ENCODE results near the gene DCDC2.
"Not testable (repeated sequence)": the region's sequence is repeated elsewhere in the genome, so short reads cannot be mapped to it uniquely, and the experiment has no call there.

The DCDC2 gene

DNA sequence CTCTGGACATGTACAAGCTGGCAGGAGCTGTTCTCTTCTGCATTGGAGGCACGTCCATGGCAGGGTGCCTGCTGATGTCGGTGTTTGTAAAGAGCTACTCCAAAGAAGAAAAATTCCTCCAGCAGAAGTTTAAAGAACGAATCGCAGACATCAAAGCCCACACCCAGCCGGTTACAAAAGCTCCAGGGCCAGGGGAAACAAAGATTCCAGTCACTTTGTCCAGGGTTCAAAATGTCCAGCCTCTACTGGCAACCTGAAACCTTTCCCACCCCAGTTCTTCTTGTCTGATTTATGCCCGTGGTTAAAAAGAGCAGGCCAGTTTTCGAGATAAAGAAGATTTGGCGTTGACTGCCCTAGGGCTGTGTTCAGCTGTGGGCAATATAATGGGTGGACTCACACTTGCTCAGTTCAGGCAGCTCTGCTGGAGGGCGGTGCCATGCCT is 212.1 kb downstream of the DCDC2 start:
- no peak overlapping the region for H3K9ac ChIP-seq (ENCODE audit: low read length in 5 of 5)
- no peak overlapping the region for H3K27ac ChIP-seq (ENCODE audit: low read depth, low read length)
- peaks cover 0 to under 1% (median 0%) of the 10 kb centered on the region in 5 donors for H3K9me3 ChIP-seq (ENCODE audit: control insufficient read depth in 5 of 5, low read length in 5 of 5)
- H3K27me3 ChIP-seq (ENCODE audit: control insufficient read depth in 5 of 5, insufficient read depth in 4 of 5, low read length in 5 of 5), result peaks cover 0 to 3% (median 0%) of the 10 kb centered on the region in 5 donors
- no peaks in the 10 kb centered on the region for H3K36me3 ChIP-seq (ENCODE audit: control insufficient read depth in 5 of 5, insufficient read depth in 5 of 5, low read length in 5 of 5)
- no peak overlapping the region for H3K4me3 ChIP-seq (ENCODE audit: low read depth in 1 of 5, low read length in 5 of 5)
- H3K4me1 ChIP-seq (ENCODE audit: control insufficient read depth in 5 of 5, insufficient read depth in 5 of 5, low read length in 5 of 5), result peaks cover 0 to 3% (median 0%) of the 10 kb centered on the region in 5 donors

DNA sequence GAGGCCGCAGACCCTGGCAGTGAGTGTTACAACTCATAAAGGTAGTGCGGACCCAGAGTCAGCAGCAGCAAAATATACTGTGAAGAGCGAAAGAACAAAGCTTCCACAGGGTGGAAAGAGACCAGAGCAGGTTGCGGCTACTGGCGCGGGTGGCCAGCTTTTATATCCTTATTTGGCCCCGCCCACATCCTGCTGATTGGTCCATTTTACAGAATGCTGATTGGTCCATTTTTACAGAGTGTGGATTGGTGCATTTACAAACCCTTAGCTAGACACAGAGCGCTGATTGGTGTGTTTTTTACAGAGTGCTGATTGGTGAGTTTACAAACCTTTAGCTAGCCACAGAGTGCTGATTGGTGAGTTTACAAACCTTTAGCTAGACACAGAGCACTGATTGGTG is 215.1 kb downstream of the DCDC2 start:
- H3K27me3 ChIP-seq (ENCODE audit: control insufficient read depth in 5 of 5, insufficient read depth in 4 of 5, low read length in 5 of 5); H3K4me3 ChIP-seq (ENCODE audit: low read depth in 1 of 5, low read length in 5 of 5); H3K36me3 ChIP-seq (ENCODE audit: control insufficient read depth in 5 of 5, insufficient read depth in 5 of 5, low read length in 5 of 5); H3K27ac ChIP-seq (ENCODE audit: low read depth, low read length); H3K9ac ChIP-seq (ENCODE audit: low read length in 5 of 5); H3K4me1 ChIP-seq (ENCODE audit: control insufficient read depth in 5 of 5, insufficient read depth in 5 of 5, low read length in 5 of 5); H3K9me3 ChIP-seq (ENCODE audit: control insufficient read depth in 5 of 5, low read length in 5 of 5): not testable (repeated sequence)

DNA sequence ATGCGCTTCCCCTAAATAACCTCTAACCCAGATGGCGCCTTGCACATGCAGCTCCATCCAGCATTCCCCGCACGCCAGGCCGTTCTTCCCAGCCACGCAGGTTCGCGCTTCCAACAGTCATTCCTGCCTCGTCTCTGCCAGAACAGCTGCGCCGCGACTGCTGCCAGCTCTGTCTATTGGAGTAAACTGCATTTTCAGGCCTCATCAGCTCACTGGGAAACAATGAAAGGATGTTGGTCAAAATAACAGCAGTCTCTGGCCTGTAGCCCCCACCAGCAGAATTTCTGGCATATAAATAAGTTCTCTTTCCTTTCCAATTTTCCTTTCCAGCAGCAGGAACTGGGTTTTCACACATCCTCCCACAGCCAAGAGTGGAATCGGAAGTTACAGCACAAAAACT is 217.3 kb downstream of the DCDC2 start:
- Histone ChIP-seq H3K27ac (ENCODE audit: low read depth, low read length) (no peak overlapping the region), H3K27me3 (ENCODE audit: control insufficient read depth in 5 of 5, insufficient read depth in 4 of 5, low read length in 5 of 5) (no peaks in the 10 kb centered on the region), H3K4me1 (ENCODE audit: control insufficient read depth in 5 of 5, insufficient read depth in 5 of 5, low read length in 5 of 5) (peaks cover 0 to 8% (median 0%) of the 10 kb centered on the region in 5 donors), H3K36me3 (ENCODE audit: control insufficient read depth in 5 of 5, insufficient read depth in 5 of 5, low read length in 5 of 5) (no peaks in the 10 kb centered on the region), H3K9ac (ENCODE audit: low read length in 5 of 5) (no peak overlapping the region), H3K4me3 (ENCODE audit: low read depth in 1 of 5, low read length in 5 of 5) (no peak overlapping the region), H3K9me3 (ENCODE audit: control insufficient read depth in 5 of 5, low read length in 5 of 5) (peaks cover 0 to 6% (median 0%) of the 10 kb centered on the region in 5 donors)

DNA sequence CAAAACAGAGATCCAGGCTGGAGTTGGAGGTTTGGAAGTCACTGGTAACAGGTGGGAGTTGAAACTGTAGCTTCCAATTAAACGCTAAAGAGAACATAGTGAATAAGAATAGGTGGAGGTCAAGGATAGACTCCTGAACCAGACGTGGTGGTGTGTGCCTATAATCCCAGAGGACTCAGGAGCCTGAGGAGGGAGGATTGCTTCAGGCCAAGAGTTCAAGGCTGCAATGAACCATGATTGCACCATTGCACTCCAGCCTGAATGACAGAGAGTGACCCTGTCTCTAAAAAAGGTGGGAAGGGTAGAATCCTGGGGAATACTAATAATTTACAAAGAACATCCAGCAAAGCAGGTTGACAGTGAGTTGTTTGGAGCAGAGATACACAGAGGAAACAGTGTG is 218.2 kb downstream of the DCDC2 start:
- no peaks in the 10 kb centered on the region for H3K36me3 ChIP-seq (ENCODE audit: control insufficient read depth in 5 of 5, insufficient read depth in 5 of 5, low read length in 5 of 5)

DNA sequence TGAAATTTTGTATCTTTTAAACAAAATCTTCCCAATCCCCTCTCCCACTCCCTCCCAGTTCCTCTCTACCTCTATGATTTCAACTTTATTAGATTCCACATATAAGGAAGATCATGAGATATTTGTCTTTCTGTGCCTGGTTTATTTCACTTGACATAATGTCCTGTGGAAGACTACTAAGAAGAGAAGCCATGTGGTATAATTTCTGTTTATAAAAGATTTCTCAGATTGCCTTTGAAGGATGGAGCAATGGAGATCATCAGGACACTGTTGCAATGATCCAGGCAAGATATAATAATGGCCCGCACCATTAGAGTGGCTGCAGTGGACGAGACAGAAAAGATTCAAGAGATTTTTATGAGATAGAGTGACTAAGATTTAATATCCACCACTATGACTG is 218.8 kb downstream of the DCDC2 start:
- Histone ChIP-seq H3K9me3 (ENCODE audit: control insufficient read depth in 5 of 5, low read length in 5 of 5) (peaks cover 0 to 6% (median 0%) of the 10 kb centered on the region in 5 donors), H3K36me3 (ENCODE audit: control insufficient read depth in 5 of 5, insufficient read depth in 5 of 5, low read length in 5 of 5) (no peaks in the 10 kb centered on the region), H3K4me3 (ENCODE audit: low read depth in 1 of 5, low read length in 5 of 5) (no peak overlapping the region), H3K27me3 (ENCODE audit: control insufficient read depth in 5 of 5, insufficient read depth in 4 of 5, low read length in 5 of 5) (no peaks in the 10 kb centered on the region), H3K27ac (ENCODE audit: low read depth, low read length) (no peak overlapping the region), H3K4me1 (ENCODE audit: control insufficient read depth in 5 of 5, insufficient read depth in 5 of 5, low read length in 5 of 5) (peaks cover 0 to 8% (median 0%) of the 10 kb centered on the region in 5 donors), H3K9ac (ENCODE audit: low read length in 5 of 5) (no peak overlapping the region)

More for the DNA sequence above, 218.2 kb downstream of the DCDC2 start:
- Histone ChIP-seq H3K27me3 (ENCODE audit: control insufficient read depth in 5 of 5, insufficient read depth in 4 of 5, low read length in 5 of 5) (no peaks in the 10 kb centered on the region), H3K4me1 (ENCODE audit: control insufficient read depth in 5 of 5, insufficient read depth in 5 of 5, low read length in 5 of 5) (peaks cover 0 to 8% (median 0%) of the 10 kb centered on the region in 5 donors), H3K27ac (ENCODE audit: low read depth, low read length) (no peak overlapping the region), H3K9me3 (ENCODE audit: control insufficient read depth in 5 of 5, low read length in 5 of 5) (peaks cover 0 to 6% (median 0%) of the 10 kb centered on the region in 5 donors), H3K9ac (ENCODE audit: low read length in 5 of 5) (no peak overlapping the region), H3K4me3 (ENCODE audit: low read depth in 1 of 5, low read length in 5 of 5) (no peak overlapping the region)

DNA sequence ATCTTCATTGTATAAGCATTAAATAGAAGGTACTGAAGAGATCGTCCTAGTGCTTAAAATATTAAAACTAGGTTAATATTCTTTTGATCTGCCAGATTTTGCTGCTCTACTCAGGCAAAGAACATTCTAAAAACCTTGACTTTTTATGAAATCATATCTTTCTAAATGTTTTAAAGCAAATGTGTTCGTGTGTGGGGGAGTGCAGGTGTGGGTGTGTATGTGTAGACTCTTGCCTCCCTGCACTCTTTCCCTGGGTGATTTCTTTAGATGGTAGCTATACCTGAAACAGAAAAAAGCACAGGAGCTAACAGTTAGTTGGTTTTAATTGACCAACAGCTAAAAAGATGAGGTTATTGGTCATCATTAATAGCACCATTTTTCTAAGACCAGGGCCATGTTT is 226.1 kb downstream of the DCDC2 start:
- Histone ChIP-seq H3K9me3 (ENCODE audit: control insufficient read depth in 5 of 5, low read length in 5 of 5) (no peaks in the 10 kb centered on the region), H3K9ac (ENCODE audit: low read length in 5 of 5) (no peak overlapping the region), H3K4me3 (ENCODE audit: low read depth in 1 of 5, low read length in 5 of 5) (no peak overlapping the region), H3K27ac (ENCODE audit: low read depth, low read length) (no peak overlapping the region), H3K36me3 (ENCODE audit: control insufficient read depth in 5 of 5, insufficient read depth in 5 of 5, low read length in 5 of 5) (no peaks in the 10 kb centered on the region), H3K27me3 (ENCODE audit: control insufficient read depth in 5 of 5, insufficient read depth in 4 of 5, low read length in 5 of 5) (no peaks in the 10 kb centered on the region), H3K4me1 (ENCODE audit: control insufficient read depth in 5 of 5, insufficient read depth in 5 of 5, low read length in 5 of 5) (no peaks in the 10 kb centered on the region)

DNA sequence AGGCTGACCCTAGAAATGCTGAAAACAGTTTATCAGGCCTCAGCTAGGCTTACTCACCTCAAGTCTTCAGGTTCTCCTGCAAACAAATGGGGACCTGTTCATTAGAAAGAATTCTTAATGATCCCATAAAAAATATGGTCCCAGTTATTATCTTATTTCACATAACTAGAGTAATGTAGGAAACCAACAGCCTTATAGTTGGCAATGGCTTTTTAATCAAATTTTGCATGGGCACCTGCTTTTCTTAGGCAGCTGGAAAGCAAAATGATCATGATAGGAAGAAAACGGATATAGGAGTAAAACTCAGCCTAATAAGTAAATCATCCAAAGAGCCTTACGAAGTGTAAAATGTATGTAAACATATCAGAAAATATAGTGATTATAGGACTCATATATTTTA is 230.5 kb downstream of the DCDC2 start:
- no peak overlapping the region for H3K4me3 ChIP-seq (ENCODE audit: low read depth in 1 of 5, low read length in 5 of 5)

DNA sequence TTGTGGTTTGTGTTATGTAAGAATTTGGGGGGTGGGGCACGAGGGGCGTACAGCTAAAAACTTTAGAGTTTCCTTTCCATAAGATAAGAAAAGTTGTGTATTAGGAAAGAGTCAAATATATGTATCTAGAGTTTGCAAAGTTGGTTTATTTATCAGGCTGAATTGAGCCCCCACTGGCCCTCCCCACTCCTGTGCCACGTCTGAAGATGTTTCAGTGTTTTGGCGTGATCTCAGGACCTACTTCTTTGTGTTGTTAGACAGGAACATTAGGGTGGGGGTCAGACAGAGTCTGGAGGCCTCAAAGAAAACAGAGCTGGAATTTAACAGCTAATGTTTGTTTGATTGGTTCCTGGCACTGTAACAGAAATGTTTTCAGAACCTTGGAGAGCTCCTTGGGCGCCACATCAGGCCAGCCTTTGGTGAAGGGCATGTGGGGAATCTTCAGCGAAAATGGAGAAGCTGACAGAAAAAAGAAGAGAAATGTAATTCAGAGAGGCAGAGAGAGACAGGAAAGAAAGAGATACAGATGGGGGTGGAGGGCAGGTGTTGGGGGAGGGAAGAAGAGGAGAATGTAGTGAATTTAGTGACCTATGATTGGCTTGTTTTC is 231.2 kb downstream of the DCDC2 start:
- Histone ChIP-seq H3K27ac (ENCODE audit: low read depth, low read length) (no peak overlapping the region), H3K4me3 (ENCODE audit: low read depth in 1 of 5, low read length in 5 of 5) (no peak overlapping the region), H3K27me3 (ENCODE audit: control insufficient read depth in 5 of 5, insufficient read depth in 4 of 5, low read length in 5 of 5) (peaks cover 0 to 11% (median 0%) of the 10 kb centered on the region in 5 donors), H3K9me3 (ENCODE audit: control insufficient read depth in 5 of 5, low read length in 5 of 5) (no peaks in the 10 kb centered on the region), H3K9ac (ENCODE audit: low read length in 5 of 5) (no peak overlapping the region), H3K36me3 (ENCODE audit: control insufficient read depth in 5 of 5, insufficient read depth in 5 of 5, low read length in 5 of 5) (no peaks in the 10 kb centered on the region), H3K4me1 (ENCODE audit: control insufficient read depth in 5 of 5, insufficient read depth in 5 of 5, low read length in 5 of 5) (peaks cover 0 to 3% (median 0%) of the 10 kb centered on the region in 5 donors)

More for the DNA sequence above, 230.5 kb downstream of the DCDC2 start:
- Histone ChIP-seq H3K4me1 (ENCODE audit: control insufficient read depth in 5 of 5, insufficient read depth in 5 of 5, low read length in 5 of 5) (peaks cover 0 to 3% (median 0%) of the 10 kb centered on the region in 5 donors), H3K27ac (ENCODE audit: low read depth, low read length) (no peak overlapping the region), H3K9me3 (ENCODE audit: control insufficient read depth in 5 of 5, low read length in 5 of 5) (no peaks in the 10 kb centered on the region), H3K36me3 (ENCODE audit: control insufficient read depth in 5 of 5, insufficient read depth in 5 of 5, low read length in 5 of 5) (no peaks in the 10 kb centered on the region), H3K9ac (ENCODE audit: low read length in 5 of 5) (no peak overlapping the region), H3K27me3 (ENCODE audit: control insufficient read depth in 5 of 5, insufficient read depth in 4 of 5, low read length in 5 of 5) (peaks cover 0 to 11% (median 0%) of the 10 kb centered on the region in 5 donors)

DNA sequence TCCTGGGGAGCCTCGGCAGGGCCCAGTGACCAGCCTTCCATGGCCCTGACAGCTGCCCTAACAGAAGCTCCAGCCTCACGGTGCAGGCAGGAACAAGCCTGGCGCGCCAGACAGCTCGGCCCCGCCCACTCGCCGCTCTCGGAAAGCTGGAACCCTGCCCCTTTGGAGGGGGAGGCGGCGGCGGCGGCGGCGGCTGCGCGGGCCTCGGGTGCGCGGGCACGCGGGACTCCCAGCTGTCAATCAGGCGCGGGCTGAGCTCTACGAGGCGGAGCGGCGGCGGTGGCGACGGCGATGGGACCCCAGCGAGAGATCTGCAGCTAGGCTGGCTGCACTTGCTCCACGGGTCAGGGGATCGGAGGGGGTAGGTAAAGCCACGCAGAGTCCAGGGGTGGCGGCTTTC is 231.9 kb downstream of the DCDC2 start, which contains the start of gene NRSN1:
TSS of gene NRSN1 (plus strand) at position 236 of the 400 bp plus-strand sequence. CDS start 8,113 bp downstream, outside the sequence.
- H3K9me3 ChIP-seq (ENCODE audit: control insufficient read depth in 5 of 5, low read length in 5 of 5), result no peaks in the 10 kb centered on the region
- H3K27me3 ChIP-seq (ENCODE audit: control insufficient read depth in 5 of 5, insufficient read depth in 4 of 5, low read length in 5 of 5), result peaks cover 0 to 11% (median 0%) of the 10 kb centered on the region in 5 donors
- H3K36me3 ChIP-seq (ENCODE audit: control insufficient read depth in 5 of 5, insufficient read depth in 5 of 5, low read length in 5 of 5), result no peaks in the 10 kb centered on the region
- peaks cover 0 to 3% (median 0%) of the 10 kb centered on the region in 5 donors for H3K4me1 ChIP-seq (ENCODE audit: control insufficient read depth in 5 of 5, insufficient read depth in 5 of 5, low read length in 5 of 5)
- no peak within 1 kb of the TSS for H3K4me3 ChIP-seq (ENCODE audit: low read depth in 1 of 5, low read length in 5 of 5)
- H3K9ac ChIP-seq (ENCODE audit: low read length in 5 of 5), result no peak within 1 kb of the TSS
- no peak within 1 kb of the TSS for H3K27ac ChIP-seq (ENCODE audit: low read depth, low read length)

DNA sequence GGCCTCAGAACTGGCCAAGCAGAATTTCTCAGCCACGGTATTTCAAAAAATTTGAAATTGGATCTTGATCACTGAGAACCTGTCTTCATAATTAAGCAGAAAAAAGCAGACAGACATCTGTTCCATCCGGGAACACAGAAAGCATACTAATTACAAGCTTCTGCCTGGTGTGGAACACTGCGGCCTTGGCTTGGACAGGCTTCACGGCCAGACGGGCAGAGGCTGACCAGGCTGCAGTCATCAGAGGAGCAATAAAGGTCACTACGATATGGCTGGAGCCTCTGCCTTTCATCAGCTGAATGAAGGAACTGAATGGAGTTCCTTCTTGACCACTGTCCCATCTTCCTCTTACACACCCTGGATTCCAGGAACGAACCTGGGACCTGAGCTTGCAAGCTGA is 235.7 kb downstream of the DCDC2 start:
- no peak overlapping the region for H3K27ac ChIP-seq (ENCODE audit: low read depth, low read length)
- H3K9ac ChIP-seq (ENCODE audit: low read length in 5 of 5), result no peak overlapping the region
- H3K4me3 ChIP-seq (ENCODE audit: low read depth in 1 of 5, low read length in 5 of 5), result no peak overlapping the region
- H3K36me3 ChIP-seq (ENCODE audit: control insufficient read depth in 5 of 5, insufficient read depth in 5 of 5, low read length in 5 of 5), result no peaks in the 10 kb centered on the region
- H3K9me3 ChIP-seq (ENCODE audit: control insufficient read depth in 5 of 5, low read length in 5 of 5), result no peaks in the 10 kb centered on the region
- peaks cover 0 to 11% (median 0%) of the 10 kb centered on the region in 5 donors for H3K27me3 ChIP-seq (ENCODE audit: control insufficient read depth in 5 of 5, insufficient read depth in 4 of 5, low read length in 5 of 5)
- H3K4me1 ChIP-seq (ENCODE audit: control insufficient read depth in 5 of 5, insufficient read depth in 5 of 5, low read length in 5 of 5), result peaks cover 0 to 3% (median 0%) of the 10 kb centered on the region in 5 donors

All from subcutaneous abdominal adipose tissue (tissue), 5 donors.